HUDEP-2 (cell line): ENCODE results near the gene ACSM2B.
"Not testable (repeated sequence)": the region's sequence is repeated elsewhere in the genome, so short reads cannot be mapped to it uniquely, and the experiment has no call there.

Experiments
- DNase-seq, 76 experiments: peaks; one replicate each; lab custom pipeline; 2025; ENCODE audit not compliant: unreplicated experiment in 76 of 76; lab: John Stamatoyannopoulos, UW

Gene ACSM2B

DNA sequence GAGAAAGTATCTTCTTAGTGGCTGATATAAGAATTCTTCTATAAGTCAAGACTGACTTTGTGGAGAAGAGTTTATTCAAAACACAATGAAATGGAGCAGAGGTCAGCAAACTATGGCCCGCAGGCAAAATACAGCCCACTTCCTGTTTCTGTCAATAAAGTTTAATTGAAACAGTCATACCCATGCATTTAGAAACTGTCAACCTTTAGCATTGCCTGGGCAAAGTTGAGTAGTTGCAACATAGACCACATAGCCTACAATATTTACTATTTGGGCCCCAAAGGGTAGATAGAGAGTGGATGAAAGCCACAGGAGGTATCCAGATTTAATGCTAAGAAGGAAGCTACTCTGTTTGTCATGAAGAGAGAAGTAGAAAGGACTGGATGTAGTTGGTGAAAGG, 38.0 kb downstream of the ACSM2B start:
- DNase-seq = no peak

DNA sequence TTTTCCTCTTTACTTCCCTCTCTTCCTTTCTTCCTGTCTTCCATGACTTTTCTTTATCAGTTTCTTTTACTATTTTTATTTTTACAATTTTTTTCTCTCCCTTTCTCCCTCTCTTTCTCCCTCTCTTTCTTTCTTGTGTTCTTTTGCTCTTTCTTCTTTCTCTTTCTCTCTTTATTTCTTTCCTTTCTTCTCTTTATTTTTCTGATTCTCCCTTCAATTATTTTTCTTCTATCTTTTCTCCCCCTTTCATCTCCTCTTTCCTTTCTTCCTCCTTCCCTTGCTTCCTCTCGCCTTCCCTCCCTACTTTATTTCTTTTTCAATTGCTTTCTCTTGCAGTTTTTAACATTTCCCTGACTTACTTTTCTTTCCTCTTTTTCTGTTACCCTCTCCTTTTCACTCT, 39.5 kb downstream of the ACSM2B start:
- DNase-seq = not testable (repeated sequence)

DNA sequence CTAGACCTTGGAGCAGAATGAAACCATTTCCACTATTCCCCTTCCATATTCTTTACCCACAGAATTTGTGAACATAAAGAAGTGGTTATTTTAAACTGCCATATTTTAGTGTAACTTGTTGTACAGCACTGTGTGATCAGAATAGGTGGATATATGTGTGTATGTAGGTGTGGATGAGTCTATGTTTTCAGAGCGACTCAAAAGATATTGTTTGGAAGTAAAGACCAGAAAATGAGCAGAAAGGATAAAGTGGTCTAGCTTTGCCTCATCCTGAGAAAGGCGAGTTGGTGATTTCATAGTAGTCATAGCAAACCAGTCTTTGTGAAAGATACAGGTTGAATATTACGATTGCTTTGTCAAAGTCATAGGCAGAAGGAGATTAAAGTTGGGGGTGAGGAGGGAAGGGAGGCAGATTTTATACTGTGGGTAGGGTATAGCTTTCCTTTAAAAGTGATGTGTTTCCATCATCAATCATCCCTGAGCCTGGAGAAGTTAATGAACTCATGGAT, 43.8 kb downstream of the ACSM2B start:
- DNase-seq = not testable (repeated sequence)

DNA sequence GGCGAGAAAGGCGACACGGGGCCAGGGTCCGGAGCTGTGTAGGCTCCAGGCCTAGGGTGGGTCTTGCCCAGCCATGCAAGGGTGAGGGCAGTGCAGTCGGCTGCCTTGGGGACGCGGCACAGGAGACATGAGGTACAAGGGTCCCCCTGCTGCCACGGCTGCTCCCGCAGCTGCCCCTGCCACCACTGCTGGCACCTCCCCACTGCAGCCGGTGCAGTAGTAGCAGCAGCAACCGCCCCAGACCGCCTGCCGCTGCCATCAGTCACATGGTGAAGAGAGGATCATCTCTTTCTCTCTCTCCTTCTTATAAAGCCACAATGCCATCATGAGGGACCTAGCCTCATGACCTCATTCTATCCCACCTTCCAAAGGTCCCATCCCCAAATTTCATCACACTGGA, 44.4 kb downstream of the ACSM2B start:
- not testable (repeated sequence) for DNase-seq

DNA sequence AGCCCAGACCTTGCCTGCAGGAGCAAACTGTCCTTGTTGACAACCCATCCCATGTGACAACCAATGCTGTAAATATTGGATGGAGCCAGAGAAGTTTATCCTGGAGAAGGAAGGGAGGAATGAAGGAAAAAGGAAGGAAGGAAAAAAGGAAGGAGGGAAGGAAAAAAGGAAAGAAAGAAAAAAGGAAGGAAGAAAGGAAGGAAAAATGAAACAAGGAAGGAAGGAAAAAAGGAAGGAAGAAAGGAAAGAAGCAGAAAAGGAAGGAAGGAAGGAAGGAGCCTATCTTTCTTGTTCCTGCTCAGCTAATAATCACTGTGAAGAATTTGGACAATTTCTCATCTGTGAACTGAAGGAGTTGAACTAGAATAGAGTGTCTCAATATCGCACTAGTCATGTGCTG, 56.1 kb downstream of the ACSM2B start:
- DNase-seq = no peak

DNA sequence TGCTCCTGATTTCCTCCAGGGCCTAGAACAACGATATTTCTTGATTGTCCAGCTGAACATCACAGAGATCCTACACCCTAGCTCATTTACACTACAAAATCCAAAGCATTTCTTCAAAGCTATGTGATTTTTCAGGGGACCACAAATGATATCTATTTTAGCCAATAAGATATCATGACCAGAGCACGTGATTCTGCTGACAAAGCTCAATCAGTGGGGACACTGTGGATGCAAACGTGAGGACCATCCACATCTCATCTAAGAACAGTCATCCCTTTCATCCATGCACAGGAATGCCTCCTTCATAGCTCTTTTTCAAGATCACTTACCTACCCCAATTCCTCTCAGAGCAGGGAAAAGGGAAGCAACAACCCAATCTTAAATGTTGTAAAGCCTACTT, 56.9 kb downstream of the ACSM2B start:
- DNase-seq = no peak

DNA sequence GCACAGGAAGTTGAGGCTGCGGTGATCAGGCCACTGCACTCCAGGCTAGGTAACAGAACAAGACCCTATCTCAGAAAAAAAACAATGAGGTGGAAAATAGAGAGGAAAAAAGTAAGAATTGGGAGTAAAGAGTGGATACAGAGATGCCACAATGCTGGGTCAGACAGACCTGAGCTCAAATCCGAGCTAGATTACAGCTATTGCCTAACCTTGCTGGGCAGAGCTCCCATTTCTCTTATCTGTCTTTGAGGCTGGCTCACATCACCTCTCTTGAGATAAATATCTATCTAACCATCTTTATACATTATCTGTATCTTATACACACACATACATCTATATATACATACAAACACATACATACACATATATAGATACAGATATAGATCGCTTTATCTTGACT, 59.0 kb downstream of the ACSM2B start:
- no peak for DNase-seq

DNA sequence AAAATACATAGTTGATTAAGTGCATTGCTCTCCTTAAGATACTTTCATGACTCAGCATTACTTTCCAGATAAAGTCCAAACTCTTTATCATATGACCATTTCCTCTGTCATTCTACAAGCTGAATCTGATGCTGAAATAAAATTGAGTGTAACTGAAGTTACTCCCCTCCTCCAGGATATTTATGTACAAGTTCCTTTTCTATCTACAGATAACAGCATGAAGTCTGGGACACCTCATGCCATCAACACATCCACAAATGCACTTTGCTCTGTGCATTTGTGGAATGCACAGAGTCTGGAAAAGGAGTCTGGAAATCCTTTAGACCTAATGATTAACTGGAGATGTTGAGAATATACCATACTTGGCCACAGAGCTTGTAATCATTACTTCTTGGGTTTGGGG, 60.5 kb downstream of the ACSM2B start:
- no peak for DNase-seq

DNA sequence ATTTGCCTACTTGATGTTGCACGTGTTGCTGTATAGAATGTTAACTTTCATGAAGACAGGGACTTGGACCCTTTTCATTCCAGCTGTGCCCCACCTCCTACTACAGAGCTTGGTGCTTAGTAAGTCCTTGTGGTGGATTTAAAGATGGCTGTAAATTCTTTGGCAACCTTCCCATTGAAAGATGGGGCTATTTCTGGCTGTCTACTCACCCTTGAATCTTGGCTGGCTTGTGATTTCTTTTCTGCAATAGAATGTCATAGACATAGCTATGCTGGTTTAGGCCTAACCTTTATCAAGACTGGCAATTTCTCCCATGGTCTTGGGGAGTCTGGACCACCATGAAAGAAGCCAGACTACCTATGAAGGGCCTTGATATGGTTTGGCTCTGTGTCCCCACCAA, 65.8 kb downstream of the ACSM2B start:
- DNase-seq = no peak

DNA sequence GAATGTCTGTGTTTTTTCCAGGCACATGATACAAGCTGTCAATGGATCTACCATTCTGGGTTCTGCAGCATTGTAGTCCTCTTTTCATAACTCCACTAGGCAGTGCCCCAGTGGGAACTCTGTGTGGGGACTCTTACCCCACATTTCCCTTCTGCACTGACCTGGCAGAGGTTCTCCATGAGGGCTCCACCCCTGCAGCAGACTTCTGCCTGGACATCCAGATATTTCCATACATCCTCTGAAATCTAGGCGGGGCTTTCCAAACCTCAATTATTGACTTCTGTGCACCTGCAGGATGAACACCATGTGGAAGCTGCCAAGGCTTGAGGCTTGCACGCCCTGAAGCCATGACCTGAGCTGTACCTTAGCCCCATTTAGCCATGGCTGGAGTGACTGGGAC, 68.9 kb downstream of the ACSM2B start:
- no peak for DNase-seq

DNA sequence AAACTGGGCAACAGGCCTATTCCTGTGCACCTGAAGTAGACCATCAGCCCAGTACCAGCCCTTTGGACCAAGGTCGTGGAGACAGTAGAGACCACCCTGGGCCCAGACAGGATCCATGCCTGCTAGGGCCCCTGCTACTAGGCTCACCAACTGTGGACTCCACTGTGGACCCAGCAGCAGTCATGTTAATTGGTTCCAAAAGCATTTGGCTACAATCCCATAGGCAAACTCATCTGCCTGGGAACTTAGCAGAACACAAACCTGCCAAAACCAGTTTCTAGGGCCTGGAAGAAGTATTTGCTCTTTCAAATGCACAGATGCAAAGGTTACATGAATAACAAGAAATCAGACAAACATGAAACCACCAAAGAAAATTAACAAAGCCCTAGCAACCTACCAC, 71.7 kb downstream of the ACSM2B start:
- DNase-seq = no peak

DNA sequence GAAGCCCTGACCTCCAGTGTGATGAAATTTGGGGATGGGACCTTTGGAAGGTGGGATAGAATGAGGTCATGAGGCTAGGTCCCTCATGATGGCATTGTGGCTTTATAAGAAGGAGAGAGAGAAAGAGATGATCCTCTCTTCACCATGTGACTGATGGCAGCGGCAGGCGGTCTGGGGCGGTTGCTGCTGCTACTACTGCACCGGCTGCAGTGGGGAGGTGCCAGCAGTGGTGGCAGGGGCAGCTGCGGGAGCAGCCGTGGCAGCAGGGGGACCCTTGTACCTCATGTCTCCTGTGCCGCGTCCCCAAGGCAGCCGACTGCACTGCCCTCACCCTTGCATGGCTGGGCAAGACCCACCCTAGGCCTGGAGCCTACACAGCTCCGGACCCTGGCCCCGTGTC, 84.7 kb downstream of the ACSM2B start:
- DNase-seq = not testable (repeated sequence)

DNA sequence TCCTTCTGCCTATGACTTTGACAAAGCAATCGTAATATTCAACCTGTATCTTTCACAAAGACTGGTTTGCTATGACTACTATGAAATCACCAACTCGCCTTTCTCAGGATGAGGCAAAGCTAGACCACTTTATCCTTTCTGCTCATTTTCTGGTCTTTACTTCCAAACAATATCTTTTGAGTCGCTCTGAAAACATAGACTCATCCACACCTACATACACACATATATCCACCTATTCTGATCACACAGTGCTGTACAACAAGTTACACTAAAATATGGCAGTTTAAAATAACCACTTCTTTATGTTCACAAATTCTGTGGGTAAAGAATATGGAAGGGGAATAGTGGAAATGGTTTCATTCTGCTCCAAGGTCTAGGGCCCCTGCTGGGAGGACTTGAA, 85.2 kb downstream of the ACSM2B start:
- DNase-seq = not testable (repeated sequence)
